SU-DHL-6 (cell line): ENCODE results near the gene OMP.

Experiments
- EZH2phosphoT487 ChIP-seq: fragments of 200-600 bp; sonication (generic), shearing (Covaris generic); conservative IDR thresholded peaks from 2 replicates; pipeline ENCODE4 v1.6.1; 2018; ENCODE audit warnings: mild to moderate bottlenecking, antibody characterized with exemption, low read length, moderate library complexity, mixed read lengths
- TF ChIP-seq, protein P1 (sequence below): fragments of 200-600 bp; sonication (generic); IDR thresholded peaks from one replicate; pipeline ENCODE4 v1.5.1; 2017; ENCODE audit warnings: antibody characterized with exemption, mild to moderate bottlenecking, low read length, moderate library complexity; ENCODE audit not compliant: insufficient read depth, poor library complexity, severe bottlenecking

DNA sequence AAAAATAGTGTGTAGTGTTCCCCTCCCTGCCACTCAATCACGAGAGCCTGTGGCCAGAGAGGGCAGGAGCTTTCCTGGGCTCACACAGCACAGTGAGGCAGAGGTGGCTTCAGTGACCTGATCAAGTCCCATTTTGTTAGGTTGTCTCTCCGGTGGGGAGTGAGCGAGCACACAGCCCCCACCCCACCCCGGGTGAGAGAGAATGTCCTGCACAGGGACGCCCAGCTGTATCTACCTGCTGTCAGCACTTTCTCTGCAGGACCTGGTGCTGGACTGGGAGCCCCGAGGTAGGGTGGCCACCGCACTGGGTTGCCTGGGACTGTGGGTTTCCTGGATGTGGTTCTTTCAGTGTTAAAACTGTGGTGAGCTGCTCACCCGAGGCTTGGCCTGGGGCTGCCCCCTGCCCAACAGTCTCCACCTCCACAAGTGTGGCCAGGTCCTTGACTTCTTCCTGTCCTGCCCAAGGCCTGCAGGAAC, 29.8 kb upstream of the OMP start:
- TF ChIP-seq, protein P1, sequence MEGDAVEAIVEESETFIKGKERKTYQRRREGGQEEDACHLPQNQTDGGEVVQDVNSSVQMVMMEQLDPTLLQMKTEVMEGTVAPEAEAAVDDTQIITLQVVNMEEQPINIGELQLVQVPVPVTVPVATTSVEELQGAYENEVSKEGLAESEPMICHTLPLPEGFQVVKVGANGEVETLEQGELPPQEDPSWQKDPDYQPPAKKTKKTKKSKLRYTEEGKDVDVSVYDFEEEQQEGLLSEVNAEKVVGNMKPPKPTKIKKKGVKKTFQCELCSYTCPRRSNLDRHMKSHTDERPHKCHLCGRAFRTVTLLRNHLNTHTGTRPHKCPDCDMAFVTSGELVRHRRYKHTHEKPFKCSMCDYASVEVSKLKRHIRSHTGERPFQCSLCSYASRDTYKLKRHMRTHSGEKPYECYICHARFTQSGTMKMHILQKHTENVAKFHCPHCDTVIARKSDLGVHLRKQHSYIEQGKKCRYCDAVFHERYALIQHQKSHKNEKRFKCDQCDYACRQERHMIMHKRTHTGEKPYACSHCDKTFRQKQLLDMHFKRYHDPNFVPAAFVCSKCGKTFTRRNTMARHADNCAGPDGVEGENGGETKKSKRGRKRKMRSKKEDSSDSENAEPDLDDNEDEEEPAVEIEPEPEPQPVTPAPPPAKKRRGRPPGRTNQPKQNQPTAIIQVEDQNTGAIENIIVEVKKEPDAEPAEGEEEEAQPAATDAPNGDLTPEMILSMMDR, result no peak
- no peak for TF ChIP-seq EZH2phosphoT487
